H9 (cell line): Measurements from ENCODE around the gene LATS2. TPM values are rescaled to one million over a fixed set of nuclear protein-coding genes. Genes with fewer than 3 reads are reported as not detected.

Experiments
- DNase-seq: peaks from one replicate; pipeline ENCODE4 v3.0.0-alpha.2; 2017
- H2AFZ ChIP-seq: one replicate; pipeline ENCODE4 v1.6.1; 2013; ENCODE audit warnings: mild to moderate bottlenecking, low read length, control low read depth, moderate library complexity
- H2AK5ac ChIP-seq: 2 replicates; pipeline ENCODE4 v1.6.1; 2013; ENCODE audit warnings: low read length, control low read depth, mixed read lengths; ENCODE audit not compliant: insufficient read length
- H2BK120ac ChIP-seq: one replicate; pipeline ENCODE4 v1.6.1; 2013; ENCODE audit warnings: low read depth, mild to moderate bottlenecking, low read length, control low read depth, inconsistent platforms; ENCODE audit not compliant: poor library complexity, severe bottlenecking
- H2BK12ac ChIP-seq: 2 replicates; pipeline ENCODE4 v1.6.1; 2013; ENCODE audit warnings: low read length, control low read depth, mixed read lengths, low read depth; ENCODE audit not compliant: insufficient read length
- H2BK15ac ChIP-seq: 2 replicates; pipeline ENCODE4 v1.6.1; 2013; ENCODE audit warnings: low read depth, low read length, control low read depth
- H2BK20ac ChIP-seq: one replicate; pipeline ENCODE4 v1.6.1; 2013; ENCODE audit warnings: low read depth, mild to moderate bottlenecking, low read length, control low read depth, inconsistent platforms; ENCODE audit not compliant: poor library complexity, severe bottlenecking
- H2BK5ac ChIP-seq: 2 replicates; pipeline ENCODE4 v1.6.1; 2013; ENCODE audit warnings: low read length, control low read depth, mixed read lengths; ENCODE audit not compliant: insufficient read length
- H3K14ac ChIP-seq: 2 replicates; pipeline ENCODE4 v1.6.1; 2013; ENCODE audit warnings: low read length, control low read depth; ENCODE audit not compliant: insufficient read depth
- H3K18ac ChIP-seq: 2 replicates; pipeline ENCODE4 v1.6.1; 2013; ENCODE audit warnings: low read depth, mild to moderate bottlenecking, mixed read lengths, low read length, control low read depth; ENCODE audit not compliant: insufficient read length
- H3K23ac ChIP-seq: 2 replicates; pipeline ENCODE4 v1.6.1; 2013; ENCODE audit warnings: low read length, control low read depth, mixed read lengths, low read depth; ENCODE audit not compliant: insufficient read length
- H3K23me2 ChIP-seq: 2 replicates; pipeline ENCODE4 v1.6.1; 2013; ENCODE audit warnings: low read depth, mild to moderate bottlenecking, mixed read lengths, low read length, control low read depth; ENCODE audit not compliant: insufficient read length, poor library complexity, severe bottlenecking
- H3K27ac ChIP-seq: 2 replicates; pipeline ENCODE4 v1.5.1; 2013; ENCODE audit warnings: low read length, control low read depth, mixed read lengths, low read depth; ENCODE audit not compliant: insufficient read length
- H3K27me3 ChIP-seq: 2 replicates; pipeline ENCODE4 v1.6.1; 2013; ENCODE audit warnings: low read length, control low read depth, inconsistent platforms; ENCODE audit not compliant: insufficient read depth
- H3K4ac ChIP-seq: 2 replicates; pipeline ENCODE4 v1.6.1; 2013; ENCODE audit warnings: low read depth, mild to moderate bottlenecking, control low read depth, inconsistent platforms, low read length, moderate library complexity
- H3K4me1 ChIP-seq: 2 replicates; pipeline ENCODE4 v1.6.1; 2013; ENCODE audit warnings: low read length, control low read depth, inconsistent platforms; ENCODE audit not compliant: insufficient read depth
- H3K4me2 ChIP-seq: 2 replicates; pipeline ENCODE4 v1.6.1; 2013; ENCODE audit warnings: low read length, control low read depth, mixed read lengths; ENCODE audit not compliant: insufficient read length, insufficient read depth
- H3K56ac ChIP-seq: 2 replicates; pipeline ENCODE4 v1.6.1; 2013; ENCODE audit warnings: low read depth, mild to moderate bottlenecking, mixed read lengths, low read length, control low read depth; ENCODE audit not compliant: insufficient read length
- H3K79me1 ChIP-seq: 2 replicates; pipeline ENCODE4 v1.6.1; 2013; ENCODE audit warnings: low read depth, mild to moderate bottlenecking, moderate library complexity, low read length, control low read depth, inconsistent platforms; ENCODE audit not compliant: insufficient read depth, poor library complexity, severe bottlenecking
- H3K79me2 ChIP-seq: 2 replicates; pipeline ENCODE4 v1.6.1; 2013; ENCODE audit warnings: low read length, control low read depth, inconsistent platforms; ENCODE audit not compliant: insufficient read depth
- H3K9ac ChIP-seq: 2 replicates; pipeline ENCODE4 v1.6.1; 2013; ENCODE audit warnings: low read length, control low read depth, mixed read lengths; ENCODE audit not compliant: insufficient read length; ENCODE audit errors: extremely low read depth
- H3K9me3 ChIP-seq: one replicate; pipeline ENCODE4 v1.6.1; 2013; ENCODE audit warnings: low read depth, low read length, inconsistent platforms; ENCODE audit not compliant: control insufficient read depth
- H3T11ph ChIP-seq: one replicate; pipeline ENCODE4 v1.6.1; 2013; ENCODE audit warnings: mild to moderate bottlenecking, low read length, control low read depth, inconsistent platforms
- H4K20me1 ChIP-seq: one replicate; pipeline ENCODE4 v1.6.1; 2013; ENCODE audit not compliant: control insufficient read depth, insufficient read length, insufficient read depth
- H4K5ac ChIP-seq: 2 replicates; pipeline ENCODE4 v1.6.1; 2013; ENCODE audit warnings: low read depth, mild to moderate bottlenecking, mixed read lengths, low read length, control low read depth; ENCODE audit not compliant: insufficient read length
- H4K8ac ChIP-seq: replicated peaks from 2 replicates; pipeline ENCODE4 v1.6.1; 2013; ENCODE audit warnings: low read length, control low read depth, mixed read lengths, low read depth; ENCODE audit not compliant: insufficient read length
- H4K91ac ChIP-seq: 2 replicates; pipeline ENCODE4 v1.6.1; 2013; ENCODE audit warnings: low read depth, mild to moderate bottlenecking, moderate library complexity, mixed read lengths, low read length, control low read depth; ENCODE audit not compliant: insufficient read length
- H3K27ac Mint-ChIP-seq, 3 experiments: 2 replicates in 2 of 3; 3 replicates in 1 of 3; pipeline ENCODE4 v1.8.0; 2020 to 2021; ENCODE audit warnings: mixed read lengths in 3 of 3, mild to moderate bottlenecking in 1 of 3, moderate library complexity in 1 of 3
- H3K27me3 Mint-ChIP-seq: 2 replicates; pipeline ENCODE4 v1.8.0; 2021; ENCODE audit warnings: low read depth, mild to moderate bottlenecking, moderate library complexity, mixed read lengths
- H3K36me3 Mint-ChIP-seq, 3 experiments: 2 replicates in 2 of 3; 3 replicates in 1 of 3; pipeline ENCODE4 v1.8.0; 2020 to 2021; ENCODE audit warnings: low read depth in 3 of 3, mixed read lengths in 3 of 3; ENCODE audit not compliant: insufficient read depth in 1 of 3
- H3K4me1 Mint-ChIP-seq, 2 experiments: 2 replicates each; pipeline ENCODE4 v1.8.0; 2020; ENCODE audit warnings: mixed read lengths in 2 of 2
- H3K4me3 Mint-ChIP-seq, 2 experiments: 2 replicates in 1 of 2; 3 replicates in 1 of 2; pipeline ENCODE4 v1.8.0; 2020 to 2021; ENCODE audit warnings: mild to moderate bottlenecking in 2 of 2, mixed read lengths in 2 of 2, moderate library complexity in 1 of 2
- H3K9me3 Mint-ChIP-seq, 2 experiments: 2 replicates in 1 of 2; 3 replicates in 1 of 2; pipeline ENCODE4 v1.8.0; 2020; ENCODE audit warnings: mild to moderate bottlenecking in 2 of 2, mixed read lengths in 2 of 2, moderate library complexity in 1 of 2
- CTCF ChIP-seq: fragments of 200-600 bp; sonication (generic); conservative IDR thresholded peaks from 3 replicates; pipeline ENCODE4 v1.8.0; 2021; ENCODE audit warnings: antibody characterized with exemption, mild to moderate bottlenecking
- WGBS: extraction: QIAGEN DNeasy Blood & Tissue Kit; methylation state at CpG from one replicate; pipeline ENCODE4 v1.1.7; 2013; ENCODE audit warnings: missing lambda C conversion rate, low lambda C conversion rate, mixed read lengths; ENCODE audit not compliant: insufficient read length; ENCODE audit errors: extremely low coverage; 5-methylcytosine and 5-hydroxymethylcytosine counted together
- total RNA-seq: library from RNA; stranded (reverse); gene quantifications from 2 replicates; pipeline ENCODE4 v1.2.1, GENCODE V29; 2021

The LATS2 gene
- total RNA-seq, 1 experiment from 2014 or later, result 20.0 TPM

GRCh38 chr13:21012211-21012610, 49.2 kb downstream of the LATS2 start:
- no peak overlapping the region for H3K9ac ChIP-seq
- no peak overlapping the region for H2AK5ac ChIP-seq
- H3K4me2 ChIP-seq, result no peak overlapping the region
- no peak overlapping the region for H4K5ac ChIP-seq
- H3K23ac ChIP-seq, result no peak overlapping the region
- H2BK12ac ChIP-seq, result no peak overlapping the region
- WGBS, result no CpG with 5 or more reads among the region's 5 CpGs
- H3K4me3 Mint-ChIP-seq, result no peak overlapping the region
- H3K4ac ChIP-seq, result no peak overlapping the region
- no peaks in the 10 kb centered on the region for H3K23me2 ChIP-seq
- no peaks in the 10 kb centered on the region for H4K20me1 ChIP-seq
- no peak overlapping the region for H2AFZ ChIP-seq
- no peak for TF ChIP-seq CTCF
- H3K4me1 Mint-ChIP-seq, result peaks cover 19% of the 10 kb centered on the region in 2 experiments
- H3K18ac ChIP-seq, result no peak overlapping the region
- H3K79me1 ChIP-seq, result peaks cover 8% of the 10 kb centered on the region
- no peak overlapping the region for H3K27ac Mint-ChIP-seq
- H3K79me2 ChIP-seq, result peaks cover 27% of the 10 kb centered on the region; the same call in 1 of the 2 replicates
- H3K27me3 Mint-ChIP-seq, result no peaks in the 10 kb centered on the region
- no peak overlapping the region for H2BK20ac ChIP-seq
- no peak overlapping the region for H3K56ac ChIP-seq
- H4K8ac ChIP-seq, result no peak overlapping the region
- H4K91ac ChIP-seq, result no peak overlapping the region
- H3T11ph ChIP-seq, result no peak overlapping the region
- H3K9me3 Mint-ChIP-seq, result no peaks in the 10 kb centered on the region
- H2BK120ac ChIP-seq, result no peak overlapping the region
- no peak overlapping the region for H2BK5ac ChIP-seq
- no peak overlapping the region for H2BK15ac ChIP-seq
- H3K4me1 ChIP-seq, result peaks cover 2% of the 10 kb centered on the region; the same call in 1 of the 2 replicates
- peak; percentile 1 for DNase-seq
- H3K9me3 ChIP-seq, result no peaks in the 10 kb centered on the region
- H3K14ac ChIP-seq, result no peak overlapping the region
- peaks cover 2 to 6% (median 4%) of the 10 kb centered on the region in 3 experiments; a peak in 5 of 7 replicates for H3K36me3 Mint-ChIP-seq
- no peak overlapping the region for H3K27ac ChIP-seq
- no peaks in the 10 kb centered on the region for H3K27me3 ChIP-seq
